Activated B cell treated with CpG ODN at 0.5 μM for 24 hours (primary cell): Measurements from ENCODE around the gene TMEM130. TPM values are rescaled to one million over a fixed set of nuclear protein-coding genes. Genes with fewer than 3 reads are reported as not detected.

Experiments used
- ATAC-seq: fragments of 200-7000 bp; cut with Tn5 transposase; one replicate; pipeline ENCODE4 v1.10.0; 2021; ENCODE audit warnings: low read depth, mild to moderate bottlenecking, moderate library complexity
- CTCF ChIA-PET: fragments of 350-600 bp; sonication (Branson Sonifier 250); formaldehyde crosslinking; loops from one replicate; lab custom pipeline; 2021; ENCODE audit warnings: antibody characterized with exemption; lab: Charles Lee
- POLR2A ChIA-PET: fragments of 350-600 bp; sonication (Branson Sonifier 250); formaldehyde crosslinking; loops from one replicate; lab custom pipeline; 2021; ENCODE audit warnings: antibody characterized with exemption; lab: Charles Lee
- DNase-seq: peaks from one replicate; pipeline ENCODE4 v3.0.0; 2022
- H3K27ac Mint-ChIP-seq: one replicate; pipeline ENCODE4 v1.8.0; 2020; ENCODE audit warnings: mixed read lengths
- H3K27me3 Mint-ChIP-seq: one replicate; pipeline ENCODE4 v1.8.0; 2021; ENCODE audit warnings: mixed read lengths
- H3K36me3 Mint-ChIP-seq: one replicate; pipeline ENCODE4 v1.8.0; 2021; ENCODE audit warnings: low read depth, mixed read lengths
- H3K4me1 Mint-ChIP-seq: one replicate; pipeline ENCODE4 v1.8.0; 2021; ENCODE audit warnings: mixed read lengths
- H3K4me3 Mint-ChIP-seq: one replicate; pipeline ENCODE4 v1.8.0; 2020; ENCODE audit warnings: mild to moderate bottlenecking, mixed read lengths
- H3K9me3 Mint-ChIP-seq: one replicate; pipeline ENCODE4 v1.8.0; 2020; ENCODE audit warnings: mixed read lengths
- CTCF ChIP-seq: fragments of 200-600 bp; IDR thresholded peaks from one replicate; pipeline ENCODE4 v1.8.0; 2022; ENCODE audit warnings: antibody characterized with exemption, mild to moderate bottlenecking
- intact Hi-C: fragments of 100-400 bp; cut with micrococcal nuclease; formaldehyde crosslinking; loops from one replicate; pipeline ENCODE4 v1.15.1; 2024
- total RNA-seq: library from RNA; stranded (reverse); gene quantifications from 2 replicates; pipeline ENCODE4 v1.2.3, GENCODE V29; 2022

The TMEM130 gene
- total RNA-seq, 1 donor from 2014 or later: 0.31 TPM

GRCh38 chr7:98910427-98910826, 40.6 kb upstream of the TMEM130 start:
- POLR2A ChIA-PET: interaction anchor here (1.1 kb wide), 1 partner anchor 19 kb away, joined by 3 read pairs; no protein-coding TSS in a partner anchor
- no peaks in the 10 kb centered on the region for H3K27me3 Mint-ChIP-seq

GRCh38 chr7:98909487-98909886, 39.7 kb upstream of the TMEM130 start:
- POLR2A ChIA-PET: interaction anchor here (0.6 to 1.1 kb wide), 2 partner anchors 15 to 18 kb away, joined by 3 to 4 read pairs; no protein-coding TSS in a partner anchor
- Mint-ChIP-seq H3K27me3 (no peaks in the 10 kb centered on the region), H3K9me3 (no peaks in the 10 kb centered on the region), H3K4me3 (no peak overlapping the region), H3K4me1 (no peaks in the 10 kb centered on the region), H3K36me3 (peaks cover 87% of the 10 kb centered on the region), H3K27ac (no peak overlapping the region)
- TF ChIP-seq CTCF: no peak
- DNase-seq (no peak), ATAC-seq (no peak)
- intact Hi-C loops: no loop called here
- CTCF ChIA-PET: no interaction called here

More at GRCh38 chr7:98910427-98910826, 40.6 kb upstream of the TMEM130 start:
- no peak overlapping the region for H3K4me3 Mint-ChIP-seq
- DNase-seq: no peak
- H3K9me3 Mint-ChIP-seq: no peaks in the 10 kb centered on the region
- no peak for TF ChIP-seq CTCF
- H3K36me3 Mint-ChIP-seq: peaks cover 81% of the 10 kb centered on the region
- intact Hi-C loops: no loop called here
- no peak for ATAC-seq
- CTCF ChIA-PET: no interaction called here
- H3K27ac Mint-ChIP-seq: no peak overlapping the region
- H3K4me1 Mint-ChIP-seq: no peaks in the 10 kb centered on the region

GRCh38 chr7:98908585-98908984, 38.8 kb upstream of the TMEM130 start:
- peaks cover 90% of the 10 kb centered on the region for H3K36me3 Mint-ChIP-seq
- H3K4me3 Mint-ChIP-seq: no peak overlapping the region
- H3K4me1 Mint-ChIP-seq: no peaks in the 10 kb centered on the region
- ATAC-seq (no peak), DNase-seq (no peak)
- H3K9me3 Mint-ChIP-seq: no peaks in the 10 kb centered on the region
- intact Hi-C loops: no loop called here
- ChIA-PET POLR2A (interaction anchor here (0.6 kb wide), 1 partner anchor 14 kb away, joined by 4 read pairs; no protein-coding TSS in a partner anchor), CTCF (no interaction called here)
- H3K27ac Mint-ChIP-seq: no peak overlapping the region
- H3K27me3 Mint-ChIP-seq: no peaks in the 10 kb centered on the region
- no peak for TF ChIP-seq CTCF

DNA sequence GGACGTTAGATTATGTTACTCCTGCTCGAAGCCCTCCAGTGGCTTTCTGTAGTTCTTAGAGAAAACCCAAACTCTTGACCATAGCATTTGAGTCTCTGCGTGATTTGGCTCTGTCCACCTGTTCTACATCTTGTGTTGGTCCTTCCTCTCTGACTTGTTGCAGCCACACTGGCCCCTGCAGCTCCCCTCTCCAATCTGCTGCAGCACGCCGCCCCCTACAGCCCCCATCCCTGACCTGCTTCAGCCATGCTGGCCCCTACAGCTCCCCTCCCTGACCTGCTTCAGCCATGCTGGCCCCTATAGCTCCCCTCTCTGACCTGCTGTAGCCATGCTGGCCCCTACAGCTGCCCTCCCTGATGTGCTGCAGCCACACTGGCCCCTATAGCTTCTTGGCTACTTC, 37.8 kb upstream of the TMEM130 start:
- no peak overlapping the region for H3K27ac Mint-ChIP-seq
- POLR2A ChIA-PET: no interaction called here
- no peak for TF ChIP-seq CTCF
- DNase-seq (no peak), ATAC-seq (no peak)
- H3K9me3 Mint-ChIP-seq: no peaks in the 10 kb centered on the region
- H3K4me1 Mint-ChIP-seq: no peaks in the 10 kb centered on the region
- intact Hi-C loops: no loop called here
- CTCF ChIA-PET: no interaction called here
- peaks cover 89% of the 10 kb centered on the region for H3K36me3 Mint-ChIP-seq
- no peak overlapping the region for H3K4me3 Mint-ChIP-seq
- H3K27me3 Mint-ChIP-seq: no peaks in the 10 kb centered on the region

DNA sequence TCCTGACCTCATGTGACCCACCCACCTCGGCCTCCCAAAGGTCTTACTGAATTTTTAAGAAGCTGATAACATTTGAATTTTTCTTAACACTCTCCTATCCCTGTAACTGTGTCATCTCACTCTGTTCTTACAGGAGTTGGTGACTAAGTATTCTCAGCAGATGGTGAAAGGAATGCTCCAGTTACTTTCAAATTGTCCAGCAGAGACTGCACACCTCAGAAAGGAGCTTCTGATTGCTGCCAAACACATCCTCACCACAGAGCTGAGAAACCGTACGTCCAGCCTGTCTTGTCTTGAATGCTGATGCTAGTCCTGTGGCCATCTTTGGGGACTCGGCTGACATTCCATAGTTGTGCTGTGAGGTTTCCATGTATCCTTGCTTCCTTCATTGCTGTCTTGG, 33.4 kb upstream of the TMEM130 start:
- Mint-ChIP-seq H3K36me3 (peaks cover 86% of the 10 kb centered on the region), H3K9me3 (no peaks in the 10 kb centered on the region), H3K27me3 (no peaks in the 10 kb centered on the region), H3K4me1 (no peaks in the 10 kb centered on the region), H3K27ac (no peak overlapping the region), H3K4me3 (no peak overlapping the region)
- no peak for DNase-seq
- POLR2A ChIA-PET: no interaction called here
- ATAC-seq: no peak
- CTCF ChIA-PET: no interaction called here
- no peak for TF ChIP-seq CTCF
- intact Hi-C loops: no loop called here
